HG02588 (cell line): Measurements from ENCODE around the gene PRODH.
"Not testable (repeated sequence)": the region's sequence is repeated elsewhere in the genome, so short reads cannot be mapped to it uniquely, and the experiment has no call there.

Experiments
- ATAC-seq: cut with Tn5 transposase; IDR thresholded peaks from one replicate; pipeline ENCODE4 v1.9.1; 2021; ENCODE audit warnings: mild to moderate bottlenecking, moderate library complexity; ENCODE audit not compliant: unreplicated experiment

PRODH gene

GRCh38 chr22:18969158-18969942 is 33.3 kb upstream of the PRODH start:
- not testable (repeated sequence) for ATAC-seq

- ATAC-seq: no peak
These were observed 32.1 kb upstream of the PRODH start for GRCh38 chr22:18968011-18968749.

- not testable (repeated sequence) for ATAC-seq
These were observed 31.4 kb upstream of the PRODH start for GRCh38 chr22:18967391-18968010.

- ATAC-seq: no peak
These were observed 30.7 kb upstream of the PRODH start for GRCh38 chr22:18966748-18967147.

GRCh38 chr22:18965526-18966421 is 29.7 kb upstream of the PRODH start:
- ATAC-seq: no peak

- ATAC-seq: not testable (repeated sequence)
These were observed 28.6 kb upstream of the PRODH start for GRCh38 chr22:18964501-18965265.

- ATAC-seq: not testable (repeated sequence)
These were observed 28.0 kb upstream of the PRODH start for GRCh38 chr22:18964051-18964450.

- no peak for ATAC-seq
These were observed 26.2 kb upstream of the PRODH start for GRCh38 chr22:18962308-18962635.

- ATAC-seq: not testable (repeated sequence)
These were observed 25.7 kb upstream of the PRODH start for GRCh38 chr22:18961632-18962307.

- not testable (repeated sequence) for ATAC-seq
These were observed 25.1 kb upstream of the PRODH start for GRCh38 chr22:18961201-18961600.

GRCh38 chr22:18960166-18960820 is 24.2 kb upstream of the PRODH start:
- not testable (repeated sequence) for ATAC-seq

- not testable (repeated sequence) for ATAC-seq
These were observed 23.6 kb upstream of the PRODH start for GRCh38 chr22:18959741-18960140.

- not testable (repeated sequence) for ATAC-seq
These were observed 23.2 kb upstream of the PRODH start for GRCh38 chr22:18959266-18959665.

- ATAC-seq: not testable (repeated sequence)
These were observed 22.6 kb upstream of the PRODH start for GRCh38 chr22:18958738-18959137.

- not testable (repeated sequence) for ATAC-seq
These were observed 22.2 kb upstream of the PRODH start for GRCh38 chr22:18958321-18958705.

GRCh38 chr22:18957621-18958320 is 21.7 kb upstream of the PRODH start:
- ATAC-seq: not testable (repeated sequence)

GRCh38 chr22:18956956-18957355 is 20.9 kb upstream of the PRODH start:
- ATAC-seq: not testable (repeated sequence)
